Fibroblast of the aortic adventitia (primary cell): ENCODE measurements around the gene MED8. TPM values are rescaled to one million over a fixed set of nuclear protein-coding genes. Genes with fewer than 3 reads are reported as not detected.

ENCODE experiments used
- DNase-seq: peaks from one replicate; pipeline ENCODE4 v3.0.0-alpha.2; 2010; ENCODE audit warnings: low read depth
- H3K4me3 ChIP-seq: 2 replicates; pipeline ENCODE4 v1.5.1; 2011; ENCODE audit warnings: low read depth, mild to moderate bottlenecking, control low read depth, low read length, moderate library complexity
- CTCF ChIP-seq: IDR thresholded peaks from 2 replicates; pipeline ENCODE4 v1.5.1; 2011; ENCODE audit warnings: mild to moderate bottlenecking, low read length, control low read depth, inconsistent platforms; ENCODE audit not compliant: insufficient read depth
- total RNA-seq: library from RNA; depleted of rRNA; stranded (reverse); fragments of >200 nt; gene quantifications from 2 replicates; pipeline ENCODE4 v1.2.3, GENCODE V29; 2012; ENCODE audit warnings: low replicate concordance

Gene MED8
- total RNA-seq, 1 donor, result 43.1 TPM

GRCh38 chr1:43339584-43340232 is 49.9 kb downstream of the MED8 start:
- no peak overlapping the region for H3K4me3 ChIP-seq
- no peak for DNase-seq
- no peak for TF ChIP-seq CTCF

- H3K4me3 ChIP-seq, result no peak overlapping the region
- TF ChIP-seq CTCF, result no peak
Measured at GRCh38 chr1:43338001-43338400, 51.6 kb downstream of the MED8 start.

GRCh38 chr1:43337588-43337987 is 52.0 kb downstream of the MED8 start, which contains the start of gene MPL:
MPL (plus strand) TSS chr1:43337818; CDS start chr1:43337849, 31 bp downstream.
- no peak for DNase-seq
- no peak for TF ChIP-seq CTCF
- no peak within 1 kb of the TSS for H3K4me3 ChIP-seq

More at GRCh38 chr1:43338001-43338400, 51.6 kb downstream of the MED8 start:
- DNase-seq, result no peak

- H3K4me3 ChIP-seq, result no peak overlapping the region
- DNase-seq, result no peak
- TF ChIP-seq CTCF, result no peak
Measured at GRCh38 chr1:43334453-43335205, 55.0 kb downstream of the MED8 start.

Other genes with a start within 250 kb of the MED8 start
- gene EBNA1BP2, start 217.5 kb downstream of the MED8 start, total RNA-seq, result 59.4 and 65.9 TPM in 2 replicates
- 0.45 and 0.49 TPM in 2 replicates for gene CFAP57, start 217.5 kb downstream of the MED8 start, total RNA-seq
- gene TMEM125, start 119.8 kb downstream of the MED8 start, total RNA-seq, result not detected in 2 replicates
- not detected in 2 replicates for gene C1orf210, start 104.2 kb downstream of the MED8 start, total RNA-seq
- 0.81 and 5.2 TPM in 2 replicates for gene TIE1, start 88.8 kb downstream of the MED8 start, total RNA-seq
- gene MPL, start 52.0 kb downstream of the MED8 start, total RNA-seq, result not detected in 2 replicates
- gene CDC20, start 30.8 kb downstream of the MED8 start, total RNA-seq, result 0.33 and 23.9 TPM in 2 replicates
- gene ELOVL1, start 21.8 kb downstream of the MED8 start, total RNA-seq, result 18.2 and 78.5 TPM in 2 replicates
- gene SZT2, start 99 bp upstream of the MED8 start, total RNA-seq, result 26.0 and 35.4 TPM in 2 replicates
- gene HYI, start 64.1 kb upstream of the MED8 start, total RNA-seq, result 24.0 and 33.2 TPM in 2 replicates
- gene PTPRF, start 141.1 kb upstream of the MED8 start, total RNA-seq, result 18.2 and 23.6 TPM in 2 replicates